Adrenal gland (tissue), 19 donors: ENCODE measurements around the gene BUD13. TPM values are rescaled to one million over a fixed set of nuclear protein-coding genes. Genes with fewer than 3 reads are reported as not detected.

Experiments
- DNase-seq, 7 donors: peaks; one replicate each; pipeline ENCODE4 v3.0.0-alpha.2; 2019 to 2020
- H3K27ac ChIP-seq, 5 donors: fragments of 200-600 bp; sonication (generic) in 4 of 5; 1 replicate in 3 of 5; 2 replicates in 2 of 5; pipeline versions ENCODE4 v1.5.1 to v1.8.0; 2016 to 2020; ENCODE audit warnings: mild to moderate bottlenecking in 1 of 5
- H3K27me3 ChIP-seq: fragments of 200-600 bp; 2 replicates; pipeline ENCODE4 v1.8.0; 2021
- H3K36me3 ChIP-seq, 2 donors: fragments of 200-600 bp; replicated peaks in 1 of 2; 1 replicate in 1 of 2; 2 replicates in 1 of 2; pipeline versions ENCODE4 v1.5.1 to v1.8.0; 2018 to 2022
- H3K4me1 ChIP-seq, 2 donors: fragments of 200-600 bp; replicated peaks in 1 of 2; 1 replicate in 1 of 2; 2 replicates in 1 of 2; pipeline versions ENCODE4 v1.5.1 to v1.8.0; 2018 to 2021
- H3K4me3 ChIP-seq, 4 donors: fragments of 200-600 bp; sonication (generic) in 3 of 4; one replicate each; pipeline ENCODE4 v1.5.1; 2016 to 2018
- H3K9me3 ChIP-seq, 3 donors: fragments of 200-600 bp; sonication (generic) in 1 of 3; replicated peaks in 1 of 3; 1 replicate in 2 of 3; 2 replicates in 1 of 3; pipeline versions ENCODE4 v1.5.1 to v1.8.0; 2016 to 2021
- CTCF ChIP-seq, 6 experiments: fragments of 450-650 bp in 4 of 6; fragments of 200-600 bp in 2 of 6; sonication (generic) in 1 of 6; IDR thresholded peaks; 1 replicate in 5 of 6; 2 replicates in 1 of 6; pipeline versions ENCODE4 v1.5.1 to v1.8.0; 2016 to 2021; ENCODE audit warnings: antibody characterized with exemption in 6 of 6, mild to moderate bottlenecking in 2 of 6, moderate library complexity in 1 of 6
- POLR2A ChIP-seq, 2 donors: fragments of 450-650 bp; IDR thresholded peaks; one replicate each; pipeline ENCODE4 v1.6.1; 2017; ENCODE audit warnings: antibody characterized with exemption in 2 of 2, mild to moderate bottlenecking in 2 of 2, moderate library complexity in 1 of 2
- WGBS, 4 donors: extraction: QIAGEN DNeasy Blood & Tissue Kit in 2 of 4; methylation state at CpG; one replicate each; pipeline versions ENCODE4 v1.1.5 to v1.1.7; 2013 to 2017; 5-methylcytosine and 5-hydroxymethylcytosine counted together
- intact Hi-C, 2 donors: fragments of 100-400 bp; cut with DNase I; formaldehyde crosslinking; loops; one replicate each; pipeline versions ENCODE4 v1.14.1 to v1.15.0; 2022 to 2023
- long read RNA-seq, 10 donors: library from polyadenylated mRNA in 3 of 10; unstranded in 2 of 10; stranded (forward) in 1 of 10; transcript quantifications; one replicate each; pipeline ENCODE4 v2.0.0 and lab custom pipeline, GENCODE V29; 2021 to 2026
- polyA plus RNA-seq, 3 donors: library from polyadenylated mRNA; stranded (reverse); fragments of 200-250 nt in 2 of 3; fragments of 350-450 nt in 1 of 3; fragmentation: Illumina TruSeq in 1 of 3; extraction: RNeasy Lipid Tissue Mini Kit (QIAGEN cat#74804) in 1 of 3; gene quantifications; one replicate each; pipeline ENCODE4 v1.2.3, GENCODE V29; 2013 to 2014
- total RNA-seq, 9 donors: library from RNA; depleted of rRNA in 4 of 9; stranded (reverse); fragments of >200 nt in 4 of 9; fragments of 120-200 nt in 1 of 9; fragmentation: NEBNext Ultra II Directional in 1 of 9; extraction: Animal tissue kit (Norgen Biotek cat#: 25700) in 1 of 9; gene quantifications; one replicate each; pipeline versions ENCODE4 v1.1.0 to v1.2.4, GENCODE V29; 2013 to 2023
- donor health status: healthy with polysubstance abuse.
- donor health status: Bipolar disorder and iron deficiency.
- donor health status: DM: yes; HTN: yes; CAD: no.
- donor health status: DM: no; HTN: no; CAD: no.
- donor health status: DM: no; HTN: no; CAD: no.
- donor health status: DM: yes; HTN: yes; CAD: no.

The BUD13 gene
- total RNA-seq (10 to 100 TPM in 6 of 9 donors, 1 to 10 TPM in 3; 7.5 to 20.4 (median 11.1) TPM), polyA plus RNA-seq (10 to 100 TPM; 11.1 to 14.3 (median 12.5) TPM)
- long read RNA-seq, donor 1, partial matches to known transcripts, result 0 of 2 reads
- long read RNA-seq, donor 1, other reads (novel, unspliced or antisense), result 0 of 2 reads
- long read RNA-seq, donor 2, result 0 reads
- long read RNA-seq, donor 3, partial matches to known transcripts, result 0 of 2 reads
- long read RNA-seq, donor 3, other reads (novel, unspliced or antisense), result 0 of 2 reads
- long read RNA-seq, donor 4, partial matches to known transcripts, result 2 of 7 reads
- long read RNA-seq, donor 4, other reads (novel, unspliced or antisense), result 1 of 7 reads
- long read RNA-seq, donor 5, transcript BUD13-201 (10 exons, 2,196 nt), result major isoform, 16 of 18 reads
- long read RNA-seq, donor 5, partial matches to known transcripts, result 1 of 18 reads
- long read RNA-seq, donor 5, other reads (novel, unspliced or antisense), result 1 of 18 reads
- long read RNA-seq, donor 6, partial matches to known transcripts, result 0 of 4 reads
- long read RNA-seq, donor 6, other reads (novel, unspliced or antisense), result 0 of 4 reads
- long read RNA-seq, donor 7, result 0 reads
- long read RNA-seq, donor 8, partial matches to known transcripts, result 0 of 4 reads
- long read RNA-seq, donor 8, other reads (novel, unspliced or antisense), result 0 of 4 reads
- long read RNA-seq, donor 9, partial matches to known transcripts, result 0 of 3 reads
- long read RNA-seq, donor 9, other reads (novel, unspliced or antisense), result 0 of 3 reads
- long read RNA-seq, donor 10, partial matches to known transcripts, result 0 of 3 reads
- long read RNA-seq, donor 10, other reads (novel, unspliced or antisense), result 0 of 3 reads

- TF ChIP-seq POLR2A (IDR thresholded peaks at IDR 0.05) (peak; percentile 27 to 64), CTCF (IDR thresholded peaks at IDR 0.05) (no peak)
- Histone ChIP-seq H3K4me3 (peak within 1 kb of the TSS; percentile 85 to 99 (median 89)), H3K9me3 (no peaks in the 10 kb centered on the region), H3K4me1 (peaks cover 16 to 26% of the 10 kb centered on the region in 2 donors), H3K36me3 (peaks cover 0 to 15% of the 10 kb centered on the region in 2 donors), H3K27ac (peak within 1 kb of the TSS; percentile 84 to 93 (median 90)), H3K27me3 (no peaks in the 10 kb centered on the region)
- intact Hi-C loops, result no loop called here
- WGBS, 4 donors, result 0% methylated on average over 11 to 73 of the region's 73 CpGs
- peak; percentile 84 to 94 (median 92) for DNase-seq
Observed at GRCh38 chr11:116772443-116773202, at the start of gene BUD13. TSS of gene BUD13 (minus strand) at chr11:116772987. CDS start at chr11:116772964, 23 bp downstream.

GRCh38 chr11:116822575-116822974, 49.8 kb upstream of the BUD13 start:
- H3K36me3 ChIP-seq, result no peaks in the 10 kb centered on the region
- no peaks in the 10 kb centered on the region for H3K27me3 ChIP-seq
- H3K4me1 ChIP-seq, result no peaks in the 10 kb centered on the region
- no peaks in the 10 kb centered on the region for H3K9me3 ChIP-seq
- no peak overlapping the region for H3K27ac ChIP-seq
- intact Hi-C loops, result no loop called here
- no peak for TF ChIP-seq CTCF (IDR thresholded peaks at IDR 0.05)
- TF ChIP-seq POLR2A (IDR thresholded peaks at IDR 0.05), result no peak
- no peak overlapping the region for H3K4me3 ChIP-seq
- DNase-seq, result no peak
- 77 to 87% (median 82%) methylated on average over 4 to 5 of the region's 5 CpGs for WGBS, 4 donors

GRCh38 chr11:116821050-116821918, 48.5 kb upstream of the BUD13 start:
- no peaks in the 10 kb centered on the region for H3K36me3 ChIP-seq
- no peak overlapping the region for H3K27ac ChIP-seq
- no peak overlapping the region for H3K4me3 ChIP-seq
- TF ChIP-seq POLR2A (IDR thresholded peaks at IDR 0.05) (no peak), CTCF (IDR thresholded peaks at IDR 0.05) (no peak)
- H3K27me3 ChIP-seq, result no peaks in the 10 kb centered on the region
- intact Hi-C loops, result no loop called here
- WGBS, 4 donors, result 86 to 91% (median 91%) methylated on average over 35 to 51 of the region's 51 CpGs
- no peaks in the 10 kb centered on the region for H3K4me1 ChIP-seq
- no peak for DNase-seq
- H3K9me3 ChIP-seq, result no peaks in the 10 kb centered on the region
